HG03175 (cell line): ENCODE data around the gene APBB2.
"Not testable (repeated sequence)": the region's sequence is repeated elsewhere in the genome, so short reads cannot be mapped to it uniquely, and the experiment has no call there.

Source experiments
- ATAC-seq: cut with Tn5 transposase; IDR thresholded peaks from one replicate; pipeline ENCODE4 v1.9.1; 2021; ENCODE audit warnings: mild to moderate bottlenecking, moderate library complexity; ENCODE audit not compliant: unreplicated experiment

Gene APBB2

GRCh38 chr4:40840255-40840984 is 373.9 kb downstream of the APBB2 start:
- no peak for ATAC-seq

GRCh38 chr4:40838742-40839141 is 375.6 kb downstream of the APBB2 start:
- ATAC-seq: no peak

- no peak for ATAC-seq
These were observed 377.1 kb downstream of the APBB2 start for GRCh38 chr4:40837094-40837870.

- ATAC-seq: no peak
These were observed 381.1 kb downstream of the APBB2 start for GRCh38 chr4:40833212-40833611.

GRCh38 chr4:40832175-40832574 is 382.2 kb downstream of the APBB2 start:
- no peak for ATAC-seq

GRCh38 chr4:40831146-40831907 is 383.0 kb downstream of the APBB2 start:
- no peak for ATAC-seq

GRCh38 chr4:40829586-40829985 is 384.8 kb downstream of the APBB2 start:
- no peak for ATAC-seq

GRCh38 chr4:40828661-40829060 is 385.7 kb downstream of the APBB2 start:
- no peak for ATAC-seq

GRCh38 chr4:40827758-40828157 is 386.6 kb downstream of the APBB2 start:
- no peak for ATAC-seq

GRCh38 chr4:40826821-40827220 is 387.5 kb downstream of the APBB2 start:
- ATAC-seq: no peak

GRCh38 chr4:40825014-40825838 is 389.1 kb downstream of the APBB2 start:
- no peak for ATAC-seq

- ATAC-seq: no peak
These were observed 391.7 kb downstream of the APBB2 start for GRCh38 chr4:40822420-40823166.

- no peak for ATAC-seq
These were observed 394.2 kb downstream of the APBB2 start for GRCh38 chr4:40820101-40820500.

- ATAC-seq: not testable (repeated sequence)
These were observed 397.2 kb downstream of the APBB2 start for GRCh38 chr4:40817157-40817556.

- ATAC-seq: no peak
These were observed 401.5 kb downstream of the APBB2 start for GRCh38 chr4:40812856-40813255.

GRCh38 chr4:40812386-40812785 is 402.0 kb downstream of the APBB2 start:
- no peak for ATAC-seq

- no peak for ATAC-seq
These were observed 402.4 kb downstream of the APBB2 start for GRCh38 chr4:40811956-40812355.

GRCh38 chr4:40808926-40809457 is 405.4 kb downstream of the APBB2 start:
- no peak for ATAC-seq

GRCh38 chr4:40804598-40804997 is 409.7 kb downstream of the APBB2 start:
- no peak for ATAC-seq

- peak; percentile 80 for ATAC-seq
These were observed 414.3 kb downstream of the APBB2 start for GRCh38 chr4:40800064-40800463.
